Adrenal gland (tissue), 12 donors: ENCODE measurements around the gene CEP43. TPM values are rescaled to one million over a fixed set of nuclear protein-coding genes. Genes with fewer than 3 reads are reported as not detected.
A peak's percentile ranks its signal among the peaks of the same experiment; 100 is the strongest.

Experiments used
- DNase-seq, 7 donors: peaks; one replicate each; pipeline ENCODE4 v3.0.0-alpha.2; 2019 to 2020
- H3K27ac ChIP-seq, 5 donors: fragments of 200-600 bp; sonication (generic) in 4 of 5; 1 replicate in 3 of 5; 2 replicates in 2 of 5; pipeline versions ENCODE4 v1.5.1 to v1.8.0; 2016 to 2020; ENCODE audit warnings: mild to moderate bottlenecking in 1 of 5
- H3K27me3 ChIP-seq: fragments of 200-600 bp; 2 replicates; pipeline ENCODE4 v1.8.0; 2021
- H3K36me3 ChIP-seq, 2 donors: fragments of 200-600 bp; replicated peaks in 1 of 2; 1 replicate in 1 of 2; 2 replicates in 1 of 2; pipeline versions ENCODE4 v1.5.1 to v1.8.0; 2018 to 2022
- H3K4me1 ChIP-seq, 2 donors: fragments of 200-600 bp; replicated peaks in 1 of 2; 1 replicate in 1 of 2; 2 replicates in 1 of 2; pipeline versions ENCODE4 v1.5.1 to v1.8.0; 2018 to 2021
- H3K4me3 ChIP-seq, 4 donors: fragments of 200-600 bp; sonication (generic) in 3 of 4; one replicate each; pipeline ENCODE4 v1.5.1; 2016 to 2018
- H3K9me3 ChIP-seq, 3 donors: fragments of 200-600 bp; sonication (generic) in 1 of 3; replicated peaks in 1 of 3; 1 replicate in 2 of 3; 2 replicates in 1 of 3; pipeline versions ENCODE4 v1.5.1 to v1.8.0; 2016 to 2021
- CTCF ChIP-seq, 6 experiments: fragments of 450-650 bp in 4 of 6; fragments of 200-600 bp in 2 of 6; sonication (generic) in 1 of 6; IDR thresholded peaks; 1 replicate in 5 of 6; 2 replicates in 1 of 6; pipeline versions ENCODE4 v1.5.1 to v1.8.0; 2016 to 2021; ENCODE audit warnings: antibody characterized with exemption in 6 of 6, mild to moderate bottlenecking in 2 of 6, moderate library complexity in 1 of 6
- POLR2A ChIP-seq, 2 donors: fragments of 450-650 bp; IDR thresholded peaks; one replicate each; pipeline ENCODE4 v1.6.1; 2017; ENCODE audit warnings: antibody characterized with exemption in 2 of 2, mild to moderate bottlenecking in 2 of 2, moderate library complexity in 1 of 2
- WGBS, 4 donors: extraction: QIAGEN DNeasy Blood & Tissue Kit in 2 of 4; methylation state at CpG; one replicate each; pipeline versions ENCODE4 v1.1.5 to v1.1.7; 2013 to 2017; 5-methylcytosine and 5-hydroxymethylcytosine counted together
- intact Hi-C, 2 donors: fragments of 100-400 bp; cut with DNase I; formaldehyde crosslinking; loops; one replicate each; pipeline versions ENCODE4 v1.14.1 to v1.15.0; 2022 to 2023
- microRNA-seq, 3 donors: library from miRNA; unstranded; fragments of <30 nt; microRNA quantifications; one replicate each; pipeline ENCODE4, GENCODE V29; 2017 to 2020
- polyA plus RNA-seq, 3 donors: library from polyadenylated mRNA; stranded (reverse); fragments of 200-250 nt in 2 of 3; fragments of 350-450 nt in 1 of 3; fragmentation: Illumina TruSeq in 1 of 3; extraction: RNeasy Lipid Tissue Mini Kit (QIAGEN cat#74804) in 1 of 3; gene quantifications; one replicate each; pipeline ENCODE4 v1.2.3, GENCODE V29; 2013 to 2014
- small RNA-seq, 2 donors: library from RNA; depleted of rRNA; stranded (forward); fragments of <200 nt; gene quantifications; one replicate each; pipeline ENCODE3, GENCODE V24; 2016
- total RNA-seq, 9 donors: library from RNA; depleted of rRNA in 4 of 9; stranded (reverse); fragments of >200 nt in 4 of 9; fragments of 120-200 nt in 1 of 9; fragmentation: NEBNext Ultra II Directional in 1 of 9; extraction: Animal tissue kit (Norgen Biotek cat#: 25700) in 1 of 9; gene quantifications; one replicate each; pipeline versions ENCODE4 v1.1.0 to v1.2.4, GENCODE V29; 2013 to 2023
- donor health status: healthy with polysubstance abuse.
- donor health status: Bipolar disorder and iron deficiency.
- donor health status: DM: yes; HTN: yes; CAD: no.
- donor health status: DM: no; HTN: no; CAD: no.
- donor health status: DM: no; HTN: no; CAD: no.
- donor health status: DM: yes; HTN: yes; CAD: no.

Gene CEP43
- total and polyA plus RNA-seq, 12 donors = 10.1 to 36.7 (median 16.6) TPM

GRCh38 chr6:167047554-167047953 lies 48.4 kb downstream of the CEP43 start:
- Histone ChIP-seq H3K36me3 (no peaks in the 10 kb centered on the region), H3K27ac (no peak overlapping the region), H3K4me3 (no peak overlapping the region), H3K9me3 (no peaks in the 10 kb centered on the region), H3K4me1 (no peaks in the 10 kb centered on the region), H3K27me3 (no peaks in the 10 kb centered on the region)
- peak in 1 of 7 donors; percentile 17 for DNase-seq
- TF ChIP-seq POLR2A (IDR thresholded peaks at IDR 0.05) (no peak), CTCF (IDR thresholded peaks at IDR 0.05) (no peak)
- intact Hi-C loops = no loop called here
- 78 to 87% (median 81%) methylated on average over 10 of the region's 10 CpGs for WGBS, 4 donors

Small RNA genes within 50 kb of the gene (microRNA-seq; reads per million reads assigned to microRNA genes)
- 0.28 to 1.5 (median 0.89) reads per million in 3 donors for gene MIR3939

Small RNA genes within 50 kb of the gene (small RNA-seq; reads per million reads assigned to genes)
- gene MIR3939 = 0 reads per million in 2 donors

Other genes starting within 250 kb of the CEP43 start
- gene RNASET2, start 42.8 kb upstream of the CEP43 start, total RNA-seq = 100 to 1,000 TPM in 2 of 9 donors, 10 to 100 TPM in 7; 19.4 to 218 (median 60.8) TPM
- 10 to 100 TPM; 25.7 to 76.2 (median 56.0) TPM for gene RNASET2, start 42.8 kb upstream of the CEP43 start, polyA plus RNA-seq
- gene CCR6, start 123.7 kb downstream of the CEP43 start, total RNA-seq = not detected
- not detected for gene CCR6, start 123.7 kb downstream of the CEP43 start, polyA plus RNA-seq
- gene GPR31, start 158.6 kb downstream of the CEP43 start, total RNA-seq = not detected
- gene GPR31, start 158.6 kb downstream of the CEP43 start, polyA plus RNA-seq = not detected